HCT116 (cell line): ENCODE measurements around the gene DIDO1. TPM values are rescaled to one million over a fixed set of nuclear protein-coding genes. Genes with fewer than 3 reads are reported as not detected.

ENCODE experiments used
- ATAC-seq: fragments of 200-7000 bp; cut with Tn5 transposase; 2 replicates; pipeline ENCODE4 v1.9.1; 2020; ENCODE audit warnings: mild to moderate bottlenecking, moderate library complexity
- BruUV-seq: library from RNA; stranded (reverse); fragments of 400-500 nt; replicated peaks from 2 replicates; lab custom pipeline; 2021; lab: Mats Ljungman, UMichigan
- CTCF ChIA-PET: fragments of 300-600 bp; sonication (Branson Sonifier 250); formaldehyde crosslinking; loops from one replicate; lab custom pipeline; 2021; ENCODE audit warnings: antibody characterized with exemption; lab: Charles Lee
- POLR2A ChIA-PET: fragments of 300-600, 350-600 bp; sonication (Branson Sonifier 250); formaldehyde crosslinking; loops from one replicate; lab custom pipeline; 2021; ENCODE audit warnings: antibody characterized with exemption; lab: Charles Lee
- RAD21 ChIA-PET, 2 experiments: fragments of 300-600 bp; sonication (Branson Sonifier 250); formaldehyde crosslinking; loops; one replicate each; lab custom pipeline; 2023; ENCODE audit warnings: low total read pairs in 2 of 2; ENCODE audit not compliant: uncharacterized antibody in 2 of 2, unreplicated experiment in 2 of 2, low non-redundant PET in 1 of 2; lab: Charles Lee
- DNase-seq: peaks from one replicate; pipeline ENCODE4 v3.0.0-alpha.2; 2010; ENCODE audit warnings: low read depth, low spot score
- H2AFZ ChIP-seq: fragments of 200-600 bp; shearing (Covaris generic), sonication (generic); 2 replicates; pipeline ENCODE4 v1.6.1; 2017; ENCODE audit warnings: low read depth, mixed run types, mixed read lengths, antibody characterized with exemption, low read length; ENCODE audit not compliant: poor library complexity, severe bottlenecking
- H3K27ac ChIP-seq: 2 replicates; pipeline ENCODE4 v1.5.1; 2012; ENCODE audit warnings: low read depth, low read length
- H3K27me3 ChIP-seq: fragments of 200-600 bp; sonication (generic); 2 replicates; pipeline ENCODE4 v1.6.1; 2016; ENCODE audit warnings: mixed run types, low read length, mixed read lengths; ENCODE audit not compliant: insufficient read depth
- H3K36me3 ChIP-seq, 2 experiments: fragments of 200-500 bp in 1 of 2; fragments of 200-600 bp in 1 of 2; sonication (Bioruptor generic) in 1 of 2; sonication (generic) in 1 of 2; 2 replicates each; pipeline versions ENCODE4 v1.5.1 to v1.6.1; 2014 to 2016; ENCODE audit warnings: low read length in 2 of 2, inconsistent platforms in 1 of 2, mixed read lengths in 1 of 2, mixed run types in 1 of 2; ENCODE audit not compliant: insufficient read depth in 2 of 2, control insufficient read depth in 1 of 2
- H3K4me1 ChIP-seq, 2 experiments: fragments of 200-600 bp in 1 of 2; sonication (generic) in 1 of 2; 2 replicates each; pipeline versions ENCODE4 v1.5.1 to v1.6.1; 2012 to 2017; ENCODE audit warnings: low read length in 2 of 2, inconsistent platforms in 1 of 2, mild to moderate bottlenecking in 1 of 2, mixed read lengths in 1 of 2, mixed run types in 1 of 2, moderate library complexity in 1 of 2; ENCODE audit not compliant: insufficient read depth in 2 of 2, control insufficient read depth in 1 of 2
- H3K4me2 ChIP-seq: fragments of 200-600 bp; sonication (generic); 2 replicates; pipeline ENCODE4 v1.6.1; 2017; ENCODE audit warnings: mixed run types, low read length, mixed read lengths
- H3K4me3 ChIP-seq, 2 experiments: fragments of 200-600 bp in 1 of 2; sonication (generic) in 1 of 2; replicated peaks in 1 of 2; 2 replicates each; pipeline ENCODE4 v1.5.1; 2011 to 2016; ENCODE audit warnings: low read length in 2 of 2, control low read depth in 1 of 2, low read depth in 1 of 2, mild to moderate bottlenecking in 1 of 2, mixed read lengths in 1 of 2, mixed run types in 1 of 2
- H3K79me2 ChIP-seq: fragments of 200-600 bp; sonication (generic); 2 replicates; pipeline ENCODE4 v1.6.1; 2017; ENCODE audit warnings: mild to moderate bottlenecking, mixed run types, low read length, moderate library complexity, mixed read lengths; ENCODE audit not compliant: insufficient read depth
- H3K9ac ChIP-seq: fragments of 200-600 bp; sonication (generic); 2 replicates; pipeline ENCODE4 v1.6.1; 2016; ENCODE audit warnings: low read length, mixed read lengths
- H3K9me2 ChIP-seq: fragments of 200-600 bp; sonication (generic), shearing (Covaris generic); 2 replicates; pipeline ENCODE4 v1.6.1; 2017; ENCODE audit warnings: mixed run types, mild to moderate bottlenecking, moderate library complexity; ENCODE audit not compliant: insufficient read depth
- H3K9me3 ChIP-seq, 2 experiments: fragments of 200-500 bp in 1 of 2; fragments of 200-600 bp in 1 of 2; sonication (Bioruptor generic) in 1 of 2; sonication (generic) in 1 of 2; 2 replicates each; pipeline ENCODE4 v1.6.1; 2014 to 2017; ENCODE audit warnings: low read length in 2 of 2, mixed read lengths in 2 of 2, inconsistent platforms in 1 of 2, low read depth in 1 of 2, mild to moderate bottlenecking in 1 of 2, mixed run types in 1 of 2, moderate library complexity in 1 of 2; ENCODE audit not compliant: control insufficient read depth in 1 of 2, insufficient read depth in 1 of 2
- H4K20me1 ChIP-seq: fragments of 200-600 bp; sonication (generic), shearing (Covaris generic); 2 replicates; pipeline ENCODE4 v1.6.1; 2017; ENCODE audit warnings: mixed run types, mild to moderate bottlenecking, moderate library complexity; ENCODE audit not compliant: insufficient read depth
- CBX3 ChIP-seq: IDR thresholded peaks from 2 replicates; pipeline ENCODE4 v1.6.1; 2012; ENCODE audit warnings: low read depth
- ELF1 ChIP-seq: IDR thresholded peaks from 2 replicates; pipeline ENCODE4 v1.6.1; 2012; ENCODE audit warnings: low read depth, borderline replicate concordance
- EZH2phosphoT487 ChIP-seq: fragments of 200-600 bp; IDR thresholded peaks from 2 replicates; pipeline ENCODE4 v1.6.1; 2018; ENCODE audit warnings: antibody characterized with exemption, borderline replicate concordance
- FOSL1 ChIP-seq: IDR thresholded peaks from 2 replicates; pipeline ENCODE4 v1.6.1; 2012; ENCODE audit warnings: low read depth
- JUND ChIP-seq: IDR thresholded peaks from 2 replicates; pipeline ENCODE4 v1.6.1; 2012
- RAD21 ChIP-seq: IDR thresholded peaks from 2 replicates; pipeline ENCODE4 v1.6.1; 2012; ENCODE audit warnings: low read depth, mild to moderate bottlenecking
- SIN3A ChIP-seq: IDR thresholded peaks from 2 replicates; pipeline ENCODE4 v1.6.1; 2012; ENCODE audit warnings: low read depth
- SP1 ChIP-seq: IDR thresholded peaks from 2 replicates; pipeline ENCODE4 v1.6.1; 2012; ENCODE audit warnings: low read depth
- TCF7L2 ChIP-seq: IDR thresholded peaks from 2 replicates; pipeline ENCODE4 v1.7.0; 2011; ENCODE audit warnings: borderline replicate concordance, inconsistent platforms; ENCODE audit not compliant: insufficient read depth, insufficient read length; ENCODE audit errors: extremely low read depth
- ZFX ChIP-seq: fragments of 450-650 bp; IDR thresholded peaks from 2 replicates; pipeline ENCODE4 v1.6.1; 2017
- intact Hi-C: fragments of 100-400 bp; cut with micrococcal nuclease; formaldehyde crosslinking; loops from 2 replicates; pipeline ENCODE4 v1.10.0; 2022
- total RNA-seq: library from RNA; stranded (reverse); gene quantifications from one replicate; pipeline ENCODE4 v1.2.1, GENCODE V29; 2021; ENCODE audit not compliant: unreplicated experiment
- TF ChIP-seq, protein P1 (sequence below), 3 experiments: fragments of 200-600 bp in 1 of 3; sonication (generic) in 1 of 3; IDR thresholded peaks in 2 of 3; conservative IDR thresholded peaks in 1 of 3; 2 replicates each; pipeline ENCODE4 v1.5.1; 2012 to 2017; ENCODE audit warnings: low read depth in 2 of 3, low read length in 2 of 3, antibody characterized with exemption in 1 of 3, borderline replicate concordance in 1 of 3, control low read depth in 1 of 3, mild to moderate bottlenecking in 1 of 3, mixed read lengths in 1 of 3, mixed run types in 1 of 3, moderate library complexity in 1 of 3; ENCODE audit not compliant: insufficient read depth in 1 of 3
- TF ChIP-seq, protein P2 (sequence below): IDR thresholded peaks from 2 replicates; pipeline ENCODE4 v1.6.1; 2012

DIDO1 gene
- total RNA-seq, 1 experiment from 2014 or later = 41.4 TPM

DNA sequence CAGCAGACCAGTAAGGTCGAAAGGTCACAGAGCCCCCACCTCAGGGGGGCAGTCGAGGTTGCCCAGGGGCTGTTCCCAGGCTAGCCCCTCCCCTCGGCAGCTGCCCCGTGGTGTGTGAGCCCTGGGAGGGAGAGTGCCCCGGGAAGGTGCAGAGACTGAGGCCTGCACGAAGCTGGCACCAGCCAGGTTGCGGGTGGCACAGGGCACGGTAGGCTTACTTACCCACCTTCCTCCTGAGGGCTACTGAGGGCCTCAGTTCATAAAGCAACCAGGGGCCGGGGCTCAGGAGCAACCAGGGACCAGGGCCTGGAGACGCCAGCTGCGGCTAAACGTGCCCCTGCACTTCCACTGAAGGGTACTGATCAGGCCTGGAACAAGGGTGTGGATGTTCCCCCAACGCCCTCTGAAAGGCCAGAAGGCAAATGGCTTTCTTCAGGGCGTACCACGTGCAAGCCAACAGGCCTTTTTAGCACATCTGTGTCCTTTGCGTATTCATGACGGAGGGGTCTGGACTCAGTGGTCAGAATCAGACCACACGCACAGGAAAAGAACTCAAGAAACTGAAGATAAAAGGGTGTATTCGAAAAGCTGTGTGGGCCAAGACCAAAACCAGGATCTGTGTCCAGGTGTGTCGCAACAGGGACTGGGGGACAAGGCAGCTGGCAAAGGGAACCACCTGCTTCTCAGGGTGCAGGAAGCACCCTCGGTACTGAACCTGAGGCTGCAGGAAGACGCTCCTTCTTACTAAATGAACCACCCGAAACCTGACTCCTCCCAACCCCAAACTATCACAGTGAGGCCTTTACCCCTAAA, 40.2 kb downstream of the DIDO1 start:
- BruUV-seq = no TSS peak
- H3K4me1 ChIP-seq = no peaks in the 10 kb centered on the region
- peaks cover 12 to 25% of the 10 kb centered on the region in 2 experiments; a peak in 3 of 4 replicates for H3K36me3 ChIP-seq
- no peak overlapping the region for H3K9ac ChIP-seq
- ATAC-seq (no peak), DNase-seq (no peak)
- H3K9me2 ChIP-seq = no peaks in the 10 kb centered on the region
- no peaks in the 10 kb centered on the region for H4K20me1 ChIP-seq
- no peaks in the 10 kb centered on the region for H3K9me3 ChIP-seq
- H3K79me2 ChIP-seq = no peaks in the 10 kb centered on the region
- no peaks in the 10 kb centered on the region for H3K27me3 ChIP-seq
- H3K4me2 ChIP-seq = no peak overlapping the region
- ChIA-PET CTCF (interaction anchor here (2.0 kb wide), 1 partner anchor 10 kb away, joined by 5 read pairs; no protein-coding TSS in a partner anchor), POLR2A (no interaction called here), RAD21 (no interaction called here)
- TF ChIP-seq EZH2phosphoT487 = no peak
- TF ChIP-seq ZFX = no peak
- TF ChIP-seq, protein P1, sequence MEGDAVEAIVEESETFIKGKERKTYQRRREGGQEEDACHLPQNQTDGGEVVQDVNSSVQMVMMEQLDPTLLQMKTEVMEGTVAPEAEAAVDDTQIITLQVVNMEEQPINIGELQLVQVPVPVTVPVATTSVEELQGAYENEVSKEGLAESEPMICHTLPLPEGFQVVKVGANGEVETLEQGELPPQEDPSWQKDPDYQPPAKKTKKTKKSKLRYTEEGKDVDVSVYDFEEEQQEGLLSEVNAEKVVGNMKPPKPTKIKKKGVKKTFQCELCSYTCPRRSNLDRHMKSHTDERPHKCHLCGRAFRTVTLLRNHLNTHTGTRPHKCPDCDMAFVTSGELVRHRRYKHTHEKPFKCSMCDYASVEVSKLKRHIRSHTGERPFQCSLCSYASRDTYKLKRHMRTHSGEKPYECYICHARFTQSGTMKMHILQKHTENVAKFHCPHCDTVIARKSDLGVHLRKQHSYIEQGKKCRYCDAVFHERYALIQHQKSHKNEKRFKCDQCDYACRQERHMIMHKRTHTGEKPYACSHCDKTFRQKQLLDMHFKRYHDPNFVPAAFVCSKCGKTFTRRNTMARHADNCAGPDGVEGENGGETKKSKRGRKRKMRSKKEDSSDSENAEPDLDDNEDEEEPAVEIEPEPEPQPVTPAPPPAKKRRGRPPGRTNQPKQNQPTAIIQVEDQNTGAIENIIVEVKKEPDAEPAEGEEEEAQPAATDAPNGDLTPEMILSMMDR (IDR thresholded peaks at IDR 0.05 in 2 of 3, conservative IDR thresholded peaks at IDR 0.05 in 1 of 3; ENCODE audit: borderline replicate concordance in 1 of 3, insufficient read depth in 1 of 3, low read depth in 2 of 3, low read length in 2 of 3) = no peak
- TF ChIP-seq, protein P2, sequence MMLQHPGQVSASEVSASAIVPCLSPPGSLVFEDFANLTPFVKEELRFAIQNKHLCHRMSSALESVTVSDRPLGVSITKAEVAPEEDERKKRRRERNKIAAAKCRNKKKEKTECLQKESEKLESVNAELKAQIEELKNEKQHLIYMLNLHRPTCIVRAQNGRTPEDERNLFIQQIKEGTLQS = no peak
- no peak for TF ChIP-seq RAD21
- no peak for TF ChIP-seq JUND
- no peak for TF ChIP-seq ELF1
- no peak for TF ChIP-seq FOSL1
- no peak for TF ChIP-seq TCF7L2
- TF ChIP-seq SIN3A = no peak
- no peak for TF ChIP-seq SP1
- no peak for TF ChIP-seq CBX3
- no peak overlapping the region for H3K4me3 ChIP-seq
- H3K27ac ChIP-seq = no peak overlapping the region
- H2AFZ ChIP-seq = no peak overlapping the region
- intact Hi-C loops = no loop called here
